ENCODE results near the gene SS18L1.
"Not testable (repeated sequence)": the region's sequence is repeated elsewhere in the genome, so short reads cannot be mapped to it uniquely, and the experiment has no call there.

The SS18L1 gene, protein sequence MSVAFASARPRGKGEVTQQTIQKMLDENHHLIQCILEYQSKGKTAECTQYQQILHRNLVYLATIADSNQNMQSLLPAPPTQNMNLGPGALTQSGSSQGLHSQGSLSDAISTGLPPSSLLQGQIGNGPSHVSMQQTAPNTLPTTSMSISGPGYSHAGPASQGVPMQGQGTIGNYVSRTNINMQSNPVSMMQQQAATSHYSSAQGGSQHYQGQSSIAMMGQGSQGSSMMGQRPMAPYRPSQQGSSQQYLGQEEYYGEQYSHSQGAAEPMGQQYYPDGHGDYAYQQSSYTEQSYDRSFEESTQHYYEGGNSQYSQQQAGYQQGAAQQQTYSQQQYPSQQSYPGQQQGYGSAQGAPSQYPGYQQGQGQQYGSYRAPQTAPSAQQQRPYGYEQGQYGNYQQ

DNA sequence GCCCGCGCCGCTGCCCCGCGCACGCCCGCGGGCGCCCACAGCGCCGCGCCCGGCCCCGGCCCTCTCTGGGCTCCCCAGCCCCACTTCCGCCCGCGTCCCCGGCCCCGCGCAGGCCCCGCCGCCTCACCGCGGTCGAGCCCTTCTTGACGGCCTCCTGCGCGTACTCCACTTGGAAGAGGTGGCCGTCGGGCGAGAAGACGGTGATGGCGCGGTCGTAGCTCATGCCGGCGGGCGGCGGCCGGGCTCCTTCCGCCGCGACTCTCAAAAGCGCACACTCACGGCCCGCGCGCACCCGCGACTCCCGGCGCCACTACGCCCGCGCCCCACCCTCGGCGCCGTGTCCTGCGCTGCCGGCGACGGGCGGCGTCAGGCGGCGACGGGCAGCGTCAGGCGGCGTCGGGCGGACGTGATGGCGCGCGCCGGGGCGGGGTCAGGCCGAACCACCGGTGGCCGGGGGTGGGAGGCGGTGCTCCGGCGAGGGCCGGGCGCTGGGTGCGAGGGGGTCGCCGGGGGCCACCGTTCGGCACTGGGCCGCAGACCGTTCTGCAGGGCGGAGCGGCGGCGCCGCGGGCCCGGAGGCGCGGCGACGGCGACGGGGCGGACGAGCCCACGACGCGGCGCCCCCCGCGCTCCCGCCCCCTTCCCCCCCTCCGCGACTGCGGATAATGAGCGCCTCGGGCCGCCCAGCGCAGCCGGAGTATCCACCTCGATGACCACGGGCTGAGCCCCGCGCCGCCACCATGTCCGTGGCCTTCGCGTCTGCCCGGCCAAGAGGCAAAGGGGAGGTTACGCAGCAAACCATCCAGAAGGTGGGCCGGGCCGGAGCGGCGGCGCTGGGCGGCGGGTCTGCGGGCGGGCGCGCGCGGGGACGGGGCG is at the start of gene SS18L1, which contains the start of gene PSMA7:
SS18L1 (plus strand) TSS at position 689 of the 876 bp plus-strand sequence; CDS start at position 741, 52 bp downstream.
PSMA7 (minus strand) TSS at position 314 of the 876 bp plus-strand sequence; CDS start at position 223, 91 bp downstream.
- FAIRE-seq (peak; percentile 100), DNase-seq (ENCODE audit: insufficient read length, low spot score) (peak; percentile 98)

DNA sequence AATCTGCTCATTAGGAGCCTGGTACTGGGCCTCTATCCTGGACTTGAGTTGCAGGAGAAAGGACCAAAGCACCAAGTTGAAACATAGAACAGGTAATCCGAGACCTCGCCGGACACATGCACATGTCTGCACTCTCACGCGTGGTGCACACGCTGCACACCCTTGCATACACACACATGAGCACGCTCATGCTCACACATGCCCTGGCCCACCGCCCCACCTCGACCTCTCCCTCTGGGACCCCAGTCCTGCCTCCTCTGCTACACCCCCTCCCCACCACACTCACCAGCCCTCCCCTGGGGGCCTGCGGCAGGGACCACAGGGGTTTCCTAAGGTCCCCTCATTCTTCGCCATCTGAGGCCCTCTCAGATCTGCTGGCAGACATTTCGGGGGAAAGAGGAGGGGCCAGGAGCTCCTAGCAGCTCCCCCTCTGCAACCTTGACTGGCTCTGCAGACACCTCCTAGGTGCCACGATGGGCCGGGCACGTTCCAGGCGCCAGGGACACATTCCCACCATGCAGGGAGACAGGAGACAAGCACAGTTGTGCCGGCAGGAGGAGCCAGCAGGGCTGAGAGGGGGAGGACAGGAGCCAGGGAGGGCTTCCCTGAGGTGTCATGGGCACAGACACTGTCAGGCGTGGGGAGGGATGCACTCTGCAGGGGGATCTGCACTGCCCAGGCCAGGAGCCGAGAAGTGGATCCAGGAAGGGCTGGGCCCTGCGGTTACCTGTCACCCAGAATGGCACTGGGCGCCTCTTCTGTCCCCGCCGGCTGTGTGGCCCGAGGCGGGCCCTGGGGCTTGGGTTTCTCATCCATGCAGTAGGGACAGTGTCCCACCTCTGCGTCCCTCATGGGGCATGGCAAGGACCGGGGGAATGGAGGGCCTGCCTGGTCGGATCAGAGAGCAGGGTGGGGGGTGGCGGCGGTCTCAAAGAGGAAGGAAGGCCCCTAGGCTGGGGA is 46.9 kb upstream of the SS18L1 start:
- no peak for DNase-seq (ENCODE audit: insufficient read length, low spot score)
- peak; percentile 85 for FAIRE-seq

DNA sequence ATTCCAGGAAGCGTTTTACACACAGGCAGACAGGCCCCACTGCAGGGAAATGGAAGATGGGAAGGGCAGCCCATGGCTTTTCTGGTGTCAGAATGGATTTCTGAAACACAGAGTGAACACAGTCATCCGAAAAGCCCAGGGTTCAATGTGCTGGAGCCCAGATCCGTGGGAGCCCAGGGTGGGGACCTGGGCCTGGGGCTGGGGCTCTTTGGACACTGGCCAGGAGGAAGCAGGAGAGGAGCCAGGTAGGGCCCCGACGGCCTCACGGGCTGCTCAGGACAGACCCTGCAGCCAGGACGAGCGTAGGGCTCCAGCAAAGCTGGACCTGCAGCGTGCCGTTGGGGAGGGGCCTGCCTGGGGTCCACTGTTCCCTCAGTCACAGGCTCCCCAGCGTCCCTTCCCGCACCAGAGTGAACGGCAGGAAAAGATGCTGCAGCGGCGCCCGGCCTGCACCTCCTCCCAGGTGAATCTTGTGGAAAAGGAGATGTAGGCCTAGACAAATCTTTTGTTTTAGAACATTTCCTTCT is 45.6 kb upstream of the SS18L1 start:
- DNase-seq (ENCODE audit: insufficient read length, low spot score), result no peak
- FAIRE-seq, result no peak

DNA sequence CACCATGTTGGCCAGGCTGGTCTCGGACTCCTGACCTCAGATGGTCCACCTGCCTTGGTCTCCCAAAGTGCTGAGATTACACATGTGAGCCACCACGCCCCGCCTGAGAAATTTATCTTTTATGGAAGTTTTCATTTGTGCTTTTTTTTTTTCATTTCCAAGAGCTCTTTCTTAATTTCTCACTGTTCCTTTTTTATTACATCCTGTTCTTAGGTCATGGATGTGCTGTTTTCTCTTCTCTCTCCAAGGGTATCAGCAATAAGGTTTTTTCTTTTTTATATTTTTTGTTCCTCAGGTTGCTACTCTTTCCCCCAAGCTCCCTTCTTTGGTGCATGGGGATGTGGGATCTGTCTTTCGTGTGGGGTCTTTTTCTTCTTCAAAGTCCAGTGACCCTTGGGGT is 42.5 kb upstream of the SS18L1 start:
- no peak for DNase-seq (ENCODE audit: insufficient read length, low spot score)
- FAIRE-seq, result no peak

DNA sequence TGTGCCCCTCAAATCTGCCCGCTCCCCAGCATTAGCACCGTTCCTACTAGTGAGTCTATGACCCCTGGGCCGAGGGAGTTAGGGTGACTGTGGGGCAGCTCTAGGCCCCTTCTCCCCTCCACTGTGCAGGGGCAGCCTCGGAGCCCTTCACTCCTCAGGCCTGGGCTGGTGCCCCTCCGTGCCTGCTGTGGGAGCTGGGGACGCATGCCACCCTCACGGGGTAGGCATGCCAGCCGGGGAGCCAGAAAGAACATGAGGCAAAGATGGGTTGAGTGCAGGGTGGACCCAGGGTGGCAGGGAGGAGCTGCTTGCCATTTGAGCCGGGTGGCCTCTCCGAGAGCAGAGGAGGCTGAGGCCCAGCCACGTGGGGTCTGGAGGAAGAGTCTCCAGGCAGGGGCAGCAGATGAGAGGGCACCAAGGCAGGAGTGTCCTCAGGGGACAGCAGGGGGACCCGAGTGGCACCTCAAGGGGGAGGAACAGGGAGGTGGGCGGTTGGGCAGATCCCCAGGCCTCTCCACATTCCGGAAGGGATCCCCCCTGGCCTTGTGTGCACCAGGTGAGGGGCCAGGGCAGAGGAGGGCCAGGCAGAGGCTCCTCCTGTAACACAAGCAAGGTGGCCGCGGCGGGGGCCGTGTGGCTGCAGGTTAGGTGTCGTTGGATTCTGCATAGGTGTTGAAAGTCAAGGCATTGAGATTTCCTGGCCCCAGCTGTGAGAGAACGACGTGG is 39.9 kb upstream of the SS18L1 start:
- no peak for DNase-seq (ENCODE audit: insufficient read length, low spot score)
- no peak for FAIRE-seq

DNA sequence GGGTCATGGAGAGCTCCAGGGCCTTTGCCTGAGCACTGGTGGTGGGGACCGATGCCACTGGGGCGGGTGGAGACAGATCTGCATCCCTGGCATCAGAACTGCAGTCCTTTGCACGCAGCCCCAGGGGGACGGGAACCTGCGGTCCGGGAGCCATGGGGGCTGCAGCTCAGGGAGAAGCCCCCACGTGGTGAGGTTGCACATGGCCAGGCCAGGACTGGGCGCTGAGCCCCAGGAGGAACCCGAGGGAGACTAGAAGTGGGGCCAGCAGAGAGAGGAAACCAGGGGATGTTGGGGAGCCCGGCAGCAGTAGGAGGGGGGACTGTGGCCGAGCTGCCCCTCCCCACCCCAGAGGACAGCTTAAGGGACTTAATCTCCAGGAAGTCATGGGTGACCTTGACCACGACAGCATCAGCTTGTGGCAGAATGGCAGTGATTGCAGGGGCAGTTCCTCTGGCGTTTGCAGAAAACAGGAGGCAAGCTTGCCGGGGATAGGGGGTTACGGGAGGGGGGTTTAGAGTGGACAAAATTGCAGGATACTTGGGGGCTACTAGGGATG is 39.3 kb upstream of the SS18L1 start:
- DNase-seq (ENCODE audit: insufficient read length, low spot score) (no peak), FAIRE-seq (peak; percentile 78)

DNA sequence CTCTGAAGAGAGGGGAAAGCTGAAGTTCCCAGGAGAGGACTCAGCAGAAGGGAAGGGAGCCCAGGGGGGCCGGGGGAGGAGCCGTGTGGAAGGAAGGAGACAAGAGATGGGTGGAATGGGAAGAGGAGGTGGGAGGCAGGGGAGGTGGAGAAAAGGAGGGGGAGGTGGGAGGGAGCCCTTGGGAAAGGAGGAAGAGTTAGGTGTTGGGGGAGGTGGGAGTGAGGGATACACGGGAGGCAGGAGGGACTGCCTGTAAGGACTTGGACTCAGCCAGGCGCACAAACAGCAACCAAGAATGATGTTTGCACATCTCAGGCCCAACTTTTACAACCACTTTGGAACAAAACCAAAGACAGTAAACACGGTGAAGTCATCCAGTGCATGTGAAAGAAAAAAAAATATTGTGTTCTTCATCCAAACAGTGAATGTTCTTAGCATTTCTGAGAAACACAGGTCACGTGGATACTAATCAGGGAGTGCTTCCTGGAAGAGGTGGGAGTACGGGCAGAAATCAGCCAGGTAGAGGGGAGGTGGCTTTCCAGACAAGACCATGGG is 38.7 kb upstream of the SS18L1 start:
- FAIRE-seq, result no peak
- DNase-seq (ENCODE audit: insufficient read length, low spot score), result no peak

DNA sequence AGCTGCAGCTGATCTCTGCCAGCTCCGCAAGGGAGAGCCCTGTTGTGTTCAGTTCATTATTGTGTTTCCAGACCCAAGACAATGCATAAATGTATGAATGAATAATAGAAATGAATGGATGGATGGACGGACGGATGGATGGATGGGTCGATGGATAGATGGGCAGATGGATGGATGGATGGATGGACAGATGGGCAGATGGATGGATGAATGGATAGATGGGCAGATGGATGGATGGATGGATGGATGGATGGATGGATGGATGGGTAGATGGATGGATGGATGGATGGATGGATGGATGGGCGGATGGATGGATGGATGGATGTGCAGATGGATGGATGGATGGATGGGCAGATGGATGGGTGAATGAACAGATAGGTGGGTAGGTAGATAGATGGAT is 38.0 kb upstream of the SS18L1 start:
- FAIRE-seq, result peak; percentile 98
- DNase-seq (ENCODE audit: insufficient read length, low spot score), result no peak

DNA sequence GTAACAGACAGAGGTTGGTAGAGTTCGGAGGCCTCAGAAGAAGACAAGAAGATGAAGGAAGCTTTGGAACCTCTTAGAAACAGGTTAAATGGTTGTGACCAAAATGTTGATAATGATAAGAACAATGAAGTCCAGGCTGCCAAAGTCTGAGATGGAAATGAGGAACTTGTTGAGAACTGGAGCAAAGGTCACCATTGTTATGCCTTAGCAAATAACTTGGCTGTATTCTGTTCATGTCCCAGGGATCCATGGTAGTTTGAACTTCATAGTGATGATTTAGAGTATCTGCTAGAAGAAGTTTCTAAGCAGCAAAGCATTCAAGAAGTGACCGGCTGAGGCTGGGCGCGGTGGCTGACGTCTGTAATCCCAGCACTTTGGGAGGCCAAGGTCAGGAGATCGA is 32.4 kb upstream of the SS18L1 start:
- DNase-seq (ENCODE audit: insufficient read length, low spot score) (no peak), FAIRE-seq (peak; percentile 62)

DNA sequence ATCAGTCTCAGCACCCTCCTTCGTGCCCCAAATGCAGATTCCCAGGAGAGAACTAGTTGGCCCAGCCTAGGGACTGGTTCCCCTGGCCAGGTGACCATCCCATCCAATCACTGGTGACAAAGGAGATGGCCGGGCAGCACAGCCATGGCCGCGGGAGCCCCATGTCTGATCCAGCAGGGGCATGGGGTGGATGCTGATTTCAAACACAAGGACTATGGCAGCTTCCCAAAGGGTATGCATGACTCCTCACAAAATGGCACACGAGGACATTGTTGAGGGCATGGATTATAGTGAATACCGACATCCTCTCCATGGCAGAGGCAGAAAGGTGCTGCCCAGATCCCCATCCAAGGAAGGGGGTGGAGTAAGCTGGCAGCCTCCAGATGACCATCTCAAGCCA is 31.2 kb upstream of the SS18L1 start:
- FAIRE-seq (no peak), DNase-seq (ENCODE audit: insufficient read length, low spot score) (no peak)

DNA sequence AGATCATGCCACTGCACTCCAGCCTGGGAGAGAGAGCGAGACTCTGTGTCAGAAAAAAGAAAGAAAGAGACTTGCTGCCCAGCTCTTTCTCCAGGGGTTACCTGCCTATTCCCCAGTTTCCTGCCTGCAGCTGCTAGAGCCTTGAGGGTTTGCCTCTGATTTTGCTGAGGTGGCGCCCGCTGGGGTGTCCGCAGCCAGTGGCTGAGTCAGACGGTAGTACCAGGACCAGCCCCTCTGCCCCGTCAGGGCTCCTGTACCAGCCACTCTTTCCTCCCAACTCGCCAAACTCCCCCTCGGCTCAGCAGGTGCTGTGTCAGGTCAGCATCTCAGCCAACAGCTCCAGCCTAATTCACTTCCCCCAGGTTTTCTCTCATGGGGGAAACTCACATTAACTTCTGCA is 28.7 kb upstream of the SS18L1 start:
- FAIRE-seq (no peak), DNase-seq (ENCODE audit: insufficient read length, low spot score) (no peak)

DNA sequence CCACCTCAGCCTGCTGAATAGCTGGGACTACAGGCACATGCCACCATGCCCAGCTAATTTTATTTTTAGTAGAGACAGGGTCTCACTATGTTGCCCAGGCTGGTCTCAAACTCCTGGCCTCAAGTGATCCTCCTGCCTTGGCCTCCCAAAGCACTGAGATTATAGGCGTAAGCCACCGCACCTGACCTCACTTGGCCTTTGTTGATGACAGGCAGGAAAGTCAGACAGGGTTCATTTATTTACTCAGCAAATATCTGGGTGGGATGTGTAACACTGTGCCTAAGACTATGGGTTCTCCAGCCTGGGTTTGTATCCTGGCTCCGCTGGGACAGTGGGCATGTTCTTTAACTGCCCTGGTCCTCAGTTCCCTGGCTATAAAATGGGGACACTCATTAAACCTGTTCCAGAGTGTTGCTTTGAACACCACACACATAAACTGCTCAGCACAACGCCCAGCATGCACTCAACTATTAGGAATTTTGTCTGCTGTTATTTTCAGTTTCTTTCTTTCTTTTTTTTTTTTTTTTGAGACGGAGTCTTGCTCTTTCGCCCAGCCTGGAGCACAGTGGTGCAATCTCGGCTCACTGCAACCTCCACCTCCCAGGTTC is 27.7 kb upstream of the SS18L1 start:
- FAIRE-seq; DNase-seq (ENCODE audit: insufficient read length, low spot score): not testable (repeated sequence)

DNA sequence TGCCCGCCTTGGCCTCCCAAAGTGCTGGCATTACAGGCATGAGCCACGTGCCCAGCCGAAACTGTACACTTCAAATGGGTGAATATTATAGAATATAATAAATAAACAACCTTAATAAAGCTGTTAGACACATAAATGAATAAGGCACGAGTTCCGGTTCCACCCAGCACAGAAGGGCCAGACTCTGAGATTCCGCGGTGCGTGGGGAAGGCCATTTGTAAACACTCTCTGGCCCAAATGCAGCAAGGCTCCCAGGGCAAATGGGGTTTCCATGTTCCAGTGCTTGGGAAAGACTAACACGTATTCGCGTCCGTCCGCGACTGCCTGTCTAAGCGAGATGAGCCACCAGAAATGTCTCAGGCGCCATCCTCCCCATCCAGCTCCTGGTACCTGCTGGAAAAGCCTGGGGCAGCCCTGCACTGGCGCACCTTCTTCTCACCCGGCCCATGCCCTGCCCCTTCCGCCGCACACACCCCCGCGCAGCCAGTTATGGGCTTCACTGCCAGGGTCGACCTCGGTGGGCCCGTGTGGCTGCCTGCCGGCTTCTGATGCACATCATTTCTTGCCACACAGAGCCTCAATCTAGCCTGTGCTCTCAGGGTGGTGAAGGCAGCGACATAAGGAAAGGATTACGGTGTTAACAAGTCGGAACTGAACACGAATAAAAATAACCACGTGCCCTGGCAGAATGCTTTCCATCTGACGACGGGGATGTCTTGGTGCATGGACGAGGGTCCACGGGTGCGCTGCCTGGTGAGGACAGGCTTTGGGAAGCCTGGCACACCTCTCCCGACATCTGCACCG is 26.8 kb upstream of the SS18L1 start:
- DNase-seq (ENCODE audit: insufficient read length, low spot score) (no peak), FAIRE-seq (no peak)

DNA sequence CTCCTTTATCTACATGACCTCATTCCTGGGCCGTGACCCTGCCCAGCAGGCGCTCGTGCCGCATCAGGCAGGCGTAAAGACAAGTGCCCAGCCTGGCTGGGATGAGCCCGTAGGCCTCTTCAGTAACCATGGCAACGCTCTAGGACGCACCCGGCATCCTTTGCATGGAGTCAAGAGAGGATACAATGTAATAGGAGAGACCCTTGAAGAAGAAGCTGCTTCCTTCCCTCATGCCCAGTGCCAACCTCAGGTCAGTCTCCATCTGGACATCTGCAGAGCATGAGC is 26.3 kb upstream of the SS18L1 start:
- no peak for DNase-seq (ENCODE audit: insufficient read length, low spot score)

DNA sequence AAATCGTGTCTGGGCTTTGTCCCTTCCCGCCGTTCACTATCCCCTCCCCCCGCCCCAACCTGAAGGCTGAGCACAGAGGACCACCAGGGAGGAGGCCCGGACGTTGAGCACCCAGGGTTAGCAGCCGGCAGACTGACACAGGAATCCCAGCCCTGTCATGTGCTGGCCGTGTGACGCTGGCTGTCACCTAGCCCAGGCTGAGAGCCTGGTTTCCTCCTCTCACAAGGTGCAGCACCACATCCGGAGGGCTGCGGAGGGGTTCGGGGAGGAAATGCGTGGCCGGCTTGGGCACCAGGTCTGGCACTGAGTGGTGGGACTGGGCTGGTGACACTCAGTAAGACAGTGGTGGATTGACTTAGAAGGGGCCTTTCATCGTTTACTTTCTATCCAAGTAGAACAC is 25.9 kb upstream of the SS18L1 start:
- no peak for FAIRE-seq
- DNase-seq (ENCODE audit: insufficient read length, low spot score), result no peak

More for the DNA sequence above, 26.3 kb upstream of the SS18L1 start:
- no peak for FAIRE-seq

DNA sequence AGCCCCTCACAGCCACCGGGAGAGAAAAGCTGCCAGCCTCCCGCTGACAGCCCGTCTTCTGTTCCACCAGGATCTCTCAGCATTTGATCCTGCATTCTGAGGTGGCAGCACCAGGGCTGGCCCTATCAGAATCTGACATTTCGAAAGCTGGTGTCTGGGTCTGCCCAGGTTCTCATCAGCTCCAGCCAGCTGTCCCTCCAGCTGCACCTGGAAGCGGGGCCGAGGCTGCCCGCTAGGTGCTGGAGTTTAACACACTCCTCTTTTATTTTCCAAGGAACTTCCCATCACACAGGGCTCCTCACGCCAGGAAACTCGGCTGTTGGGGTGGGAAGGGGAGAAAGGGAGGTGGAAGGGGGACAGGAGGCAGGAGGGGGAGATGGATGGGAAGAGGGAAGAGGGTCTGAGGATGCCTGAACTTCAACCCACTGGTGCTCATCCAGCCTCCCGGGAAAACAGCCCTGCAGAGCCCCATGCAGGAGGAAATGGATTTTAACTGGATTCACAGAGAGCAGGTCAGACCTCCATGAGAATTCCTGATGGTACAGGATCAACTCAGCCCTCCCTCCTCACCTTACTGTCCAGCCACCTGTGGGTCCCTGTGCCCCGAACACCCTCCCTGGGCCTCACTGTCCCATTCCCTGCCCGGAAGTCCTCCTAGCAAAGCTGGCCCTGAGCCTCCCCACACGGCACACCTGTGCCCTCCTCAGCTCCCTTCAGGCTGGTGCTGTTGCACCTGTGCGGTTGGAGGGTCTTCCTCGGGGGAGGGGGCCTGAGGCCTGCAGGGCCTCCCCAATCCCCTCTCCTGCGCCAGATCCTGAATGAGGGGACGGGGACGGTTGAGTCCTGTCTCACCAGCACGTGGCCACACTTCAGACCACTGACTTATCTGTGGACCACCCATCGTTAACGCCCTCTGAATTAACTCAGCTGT is 25.2 kb upstream of the SS18L1 start:
- FAIRE-seq (peak; percentile 4), DNase-seq (ENCODE audit: insufficient read length, low spot score) (no peak)

DNA sequence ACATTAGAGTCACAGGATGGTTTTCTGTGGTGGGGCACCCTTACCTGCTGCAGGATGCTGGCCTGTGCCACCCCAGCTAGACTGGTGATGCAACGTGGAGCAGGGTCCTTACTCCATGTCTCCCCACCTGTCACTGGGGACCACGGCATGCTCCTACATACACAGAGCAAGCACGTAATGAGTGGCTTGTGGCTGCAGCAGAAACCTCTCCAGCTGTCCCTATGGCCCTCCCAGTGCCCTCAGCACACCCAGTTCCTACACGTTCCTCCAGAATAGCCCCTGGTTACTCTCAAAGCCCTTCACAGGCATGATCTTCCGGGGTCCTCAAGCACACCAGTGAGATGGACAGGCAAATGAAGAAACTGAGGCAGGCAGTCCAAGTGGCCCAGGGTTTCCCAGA is 24.5 kb upstream of the SS18L1 start:
- no peak for DNase-seq (ENCODE audit: insufficient read length, low spot score)
- FAIRE-seq, result no peak
